Daoy (cell line): Measurements from ENCODE around the gene DYSF. TPM values are rescaled to one million over a fixed set of nuclear protein-coding genes. Genes with fewer than 3 reads are reported as not detected.
"Not testable (repeated sequence)": the region's sequence is repeated elsewhere in the genome, so short reads cannot be mapped to it uniquely, and the experiment has no call there.

Experiments
- DNase-seq: peaks from one replicate; pipeline ENCODE4 v3.0.0-alpha.2; 2015; ENCODE audit warnings: low read depth
- total RNA-seq: library from RNA; depleted of rRNA; stranded (reverse); fragments of >200 nt; shearing (Covaris generic); gene quantifications from 2 replicates; pipeline ENCODE4 v1.2.3, GENCODE V29; 2014; rRNA removed

Gene DYSF
- total RNA-seq, result 0.23 and 5.9 TPM in 2 replicates

DNA sequence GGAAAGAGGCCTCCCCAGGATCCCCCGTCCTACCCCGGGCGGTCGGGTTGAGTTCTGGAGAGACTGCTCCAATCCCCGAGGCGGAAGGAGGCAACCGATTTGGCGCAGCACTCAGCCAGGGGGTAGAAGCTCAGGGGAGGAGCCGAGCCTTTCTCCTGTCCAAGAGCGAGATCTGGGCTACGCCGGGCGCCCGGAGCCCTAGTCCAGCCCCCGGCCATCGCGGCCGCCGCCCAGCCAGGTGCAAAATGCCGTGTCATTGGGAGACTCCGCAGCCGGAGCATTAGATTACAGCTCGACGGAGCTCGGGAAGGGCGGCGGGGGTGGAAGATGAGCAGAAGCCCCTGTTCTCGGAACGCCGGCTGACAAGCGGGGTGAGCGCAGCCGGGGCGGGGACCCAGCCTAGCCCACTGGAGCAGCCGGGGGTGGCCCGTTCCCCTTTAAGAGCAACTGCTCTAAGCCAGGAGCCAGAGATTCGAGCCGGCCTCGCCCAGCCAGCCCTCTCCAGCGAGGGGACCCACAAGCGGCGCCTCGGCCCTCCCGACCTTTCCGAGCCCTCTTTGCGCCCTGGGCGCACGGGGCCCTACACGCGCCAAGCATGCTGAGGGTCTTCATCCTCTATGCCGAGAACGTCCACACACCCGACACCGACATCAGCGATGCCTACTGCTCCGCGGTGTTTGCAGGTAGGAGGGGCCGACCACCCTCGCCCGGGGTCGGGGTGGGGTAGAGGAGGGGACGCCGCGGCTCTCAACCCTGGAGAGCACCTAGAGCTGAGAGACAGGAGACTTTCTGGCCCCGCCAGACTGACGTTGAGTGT is at the start of gene DYSF:
DYSF (plus strand) TSS at position 158 of the 817 bp plus-strand sequence.
- no peak for DNase-seq

- no peak for DNase-seq
Measured at GRCh38 chr2:71409611-71410010, 43.8 kb upstream of the DYSF start.

- DNase-seq, result no peak
Measured at GRCh38 chr2:71410696-71411095, 42.7 kb upstream of the DYSF start.

DNA sequence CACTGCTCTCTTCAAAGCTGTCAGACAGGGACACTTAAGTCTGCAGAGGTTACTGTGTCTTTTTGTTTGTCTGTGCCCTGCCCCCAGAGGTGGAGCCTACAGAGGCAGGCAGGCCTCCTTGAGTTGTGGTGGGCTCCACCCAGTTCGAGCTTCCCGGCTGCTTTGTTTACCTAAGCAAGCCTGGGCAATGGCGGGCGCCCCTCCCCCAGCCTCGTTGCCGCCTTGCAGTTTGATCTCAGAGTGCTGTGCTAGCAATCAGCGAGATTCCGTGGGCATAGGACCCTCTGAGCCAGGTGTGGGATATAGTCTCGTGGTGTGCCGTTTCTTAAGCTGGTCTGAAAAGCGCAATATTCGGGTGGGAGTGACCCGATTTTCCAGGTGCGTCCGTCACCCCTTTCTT is 36.5 kb upstream of the DYSF start:
- DNase-seq, result not testable (repeated sequence)

GRCh38 chr2:71417300-71418202 is 35.8 kb upstream of the DYSF start:
- DNase-seq, result no peak

DNA sequence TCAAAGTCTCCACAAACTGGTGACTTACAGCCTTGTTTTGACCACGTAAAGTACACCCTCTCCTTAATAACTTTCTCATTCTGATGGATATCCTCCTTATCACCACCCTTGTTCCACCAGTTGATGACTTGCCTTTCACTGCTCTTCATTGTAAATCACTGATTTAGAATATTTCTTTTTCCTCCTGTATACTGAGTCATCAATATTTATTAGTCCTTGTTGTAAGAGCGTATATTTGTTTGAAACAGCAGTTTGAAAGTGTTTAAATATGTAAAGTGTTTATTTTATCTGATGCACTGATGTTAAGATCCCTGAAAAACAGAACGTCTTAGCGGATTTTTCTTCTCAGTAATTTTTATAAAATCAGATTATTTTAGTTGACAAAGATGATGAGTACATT is 34.2 kb upstream of the DYSF start:
- no peak for DNase-seq

DNA sequence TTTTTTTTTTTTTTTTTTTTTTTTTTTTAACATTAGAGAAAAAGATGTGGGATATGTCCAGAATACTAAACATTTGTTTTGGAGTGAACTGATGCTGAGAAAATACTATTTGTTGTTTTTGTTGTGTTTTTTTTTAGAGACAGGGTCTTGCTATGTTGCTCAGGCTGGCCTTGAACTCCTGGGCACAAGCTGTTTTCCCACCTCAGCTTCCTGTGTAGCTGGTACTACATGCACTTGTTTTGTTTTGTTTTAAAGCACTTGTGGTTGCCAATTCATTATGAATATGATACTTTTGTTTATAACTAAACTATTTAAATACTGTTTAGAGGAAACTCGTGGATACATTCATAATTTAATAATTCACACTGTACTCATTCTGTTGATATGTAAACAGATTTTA is 33.4 kb upstream of the DYSF start:
- no peak for DNase-seq

DNA sequence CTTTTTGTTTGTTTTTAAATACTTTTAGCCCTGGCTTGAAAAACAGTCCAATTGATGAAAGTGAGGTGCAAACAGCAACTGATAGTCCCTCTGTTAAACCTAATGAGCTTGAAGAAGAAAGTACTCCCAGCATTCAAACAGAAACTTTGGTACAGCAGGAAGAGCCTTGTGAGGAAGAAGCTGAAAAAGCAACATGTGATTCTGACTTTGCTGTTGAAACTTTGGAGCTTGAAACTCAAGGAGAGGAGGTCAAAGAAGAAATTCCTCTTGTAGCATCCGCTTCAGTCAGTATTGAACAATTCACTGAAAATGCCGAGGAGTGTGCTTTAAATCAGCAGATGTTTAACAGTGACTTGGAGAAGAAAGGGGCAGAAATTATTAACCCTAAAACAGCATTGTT is 30.6 kb upstream of the DYSF start:
- no peak for DNase-seq

- DNase-seq, result no peak
Measured at GRCh38 chr2:71423817-71424420, 29.4 kb upstream of the DYSF start.

DNA sequence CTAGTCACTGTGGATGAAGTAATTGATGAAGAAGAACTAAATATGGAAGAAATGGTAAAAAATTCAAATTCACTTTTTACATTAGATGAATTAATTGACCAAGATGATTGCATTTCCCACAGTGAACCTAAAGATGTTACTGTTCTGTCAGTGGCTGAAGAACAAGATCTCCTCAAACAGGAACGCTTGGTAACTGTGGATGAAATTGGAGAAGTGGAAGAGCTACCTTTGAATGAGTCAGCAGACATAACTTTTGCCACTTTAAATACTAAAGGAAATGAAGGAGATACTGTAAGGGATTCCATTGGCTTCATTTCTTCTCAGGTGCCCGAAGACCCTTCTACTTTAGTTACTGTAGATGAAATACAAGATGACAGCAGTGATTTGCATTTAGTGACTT is 26.6 kb upstream of the DYSF start:
- DNase-seq, result no peak

DNA sequence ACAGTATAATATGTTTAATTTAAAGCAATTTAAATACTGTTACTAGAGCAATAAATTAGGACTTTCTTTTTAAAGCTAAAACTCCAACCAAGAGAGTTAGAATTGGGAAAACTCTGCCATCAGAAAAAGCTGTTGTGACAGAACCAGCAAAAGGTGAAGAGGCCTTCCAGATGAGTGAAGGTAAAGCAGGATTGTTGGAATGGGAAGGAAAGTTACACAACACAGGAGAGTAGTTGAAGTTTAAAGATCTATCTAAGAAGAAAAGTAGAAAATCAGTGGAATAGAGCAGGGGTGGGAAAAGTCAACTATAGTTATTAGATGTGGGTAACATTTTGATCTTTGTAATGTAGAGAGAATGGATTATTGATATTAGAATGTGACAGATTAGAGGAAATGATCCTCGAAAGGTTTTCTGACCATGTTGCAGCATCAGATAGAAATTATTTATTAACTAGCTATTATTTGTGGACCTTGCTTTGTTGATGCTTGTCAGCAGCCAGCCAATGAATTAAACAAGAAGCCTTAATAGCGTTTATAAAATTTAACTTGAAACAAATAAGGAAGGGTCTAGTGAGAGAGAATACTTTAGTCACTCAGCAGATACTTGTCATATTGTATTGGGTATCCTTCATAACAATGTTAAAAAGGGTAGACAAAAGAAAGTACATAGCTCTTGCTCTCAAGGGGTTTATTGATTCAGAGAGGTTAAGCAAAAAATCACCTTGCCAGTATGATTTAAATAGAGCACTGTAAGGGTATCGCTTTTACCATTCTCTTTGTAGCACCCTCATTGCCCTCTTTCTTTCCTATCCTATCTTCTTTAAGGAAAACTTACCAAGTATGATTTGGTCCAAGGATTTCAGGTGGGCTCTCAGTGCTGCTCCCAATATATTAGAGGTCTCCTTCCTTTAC is 24.6 kb upstream of the DYSF start:
- no peak for DNase-seq

DNA sequence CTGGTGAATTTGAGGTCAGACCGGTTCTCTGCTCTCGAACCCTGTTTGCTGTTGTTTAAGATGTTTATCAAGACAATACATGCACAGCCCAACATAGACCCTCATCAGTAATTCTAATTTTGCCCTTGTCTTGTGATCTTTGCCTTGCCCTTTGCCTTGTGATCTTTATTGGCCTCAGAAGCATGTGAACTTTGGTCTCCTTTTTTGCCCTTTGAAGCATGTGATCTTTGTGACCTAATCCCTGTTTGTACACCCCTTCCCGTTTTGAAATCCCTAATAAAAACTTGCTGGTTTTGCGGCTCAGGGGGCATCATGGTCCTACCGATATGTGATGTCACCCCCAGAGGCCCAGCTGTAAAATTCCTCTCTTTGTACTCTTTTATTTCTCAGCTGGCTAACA is 8.2 kb upstream of the DYSF start:
- DNase-seq, result not testable (repeated sequence)

- no peak for DNase-seq
Measured at GRCh38 chr2:71446505-71446904, 6.9 kb upstream of the DYSF start.

DNA sequence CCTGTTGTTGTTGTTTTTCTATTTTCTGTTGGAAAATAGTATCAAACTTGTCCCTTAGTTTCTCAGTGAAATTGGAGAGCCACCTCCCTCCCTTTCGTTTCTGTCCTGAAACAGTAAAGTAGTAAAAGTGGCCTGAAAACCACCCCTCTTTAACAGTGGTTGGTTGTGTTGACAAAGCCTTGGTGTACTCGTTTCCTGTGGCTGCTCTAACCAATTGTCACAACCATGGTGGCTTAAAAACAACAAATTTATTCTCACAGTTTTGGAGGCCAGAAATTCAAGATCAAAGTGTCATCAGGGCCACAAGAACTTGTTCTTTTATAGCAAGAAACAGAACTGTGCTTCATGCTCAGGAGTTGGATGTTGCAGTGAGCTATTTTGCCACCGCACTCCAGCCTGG is 4.0 kb upstream of the DYSF start:
- DNase-seq, result no peak

- DNase-seq, result no peak
Measured at GRCh38 chr2:71451705-71452104, 1.7 kb upstream of the DYSF start.

- peak; percentile 81 for DNase-seq
Measured at GRCh38 chr2:71452565-71452964, 796 bp upstream of the DYSF start.

- DNase-seq, result no peak
Measured at GRCh38 chr2:71454221-71455010, 1.1 kb downstream of the DYSF start.

GRCh38 chr2:71455011-71455740 is 1.8 kb downstream of the DYSF start:
- no peak for DNase-seq

DNA sequence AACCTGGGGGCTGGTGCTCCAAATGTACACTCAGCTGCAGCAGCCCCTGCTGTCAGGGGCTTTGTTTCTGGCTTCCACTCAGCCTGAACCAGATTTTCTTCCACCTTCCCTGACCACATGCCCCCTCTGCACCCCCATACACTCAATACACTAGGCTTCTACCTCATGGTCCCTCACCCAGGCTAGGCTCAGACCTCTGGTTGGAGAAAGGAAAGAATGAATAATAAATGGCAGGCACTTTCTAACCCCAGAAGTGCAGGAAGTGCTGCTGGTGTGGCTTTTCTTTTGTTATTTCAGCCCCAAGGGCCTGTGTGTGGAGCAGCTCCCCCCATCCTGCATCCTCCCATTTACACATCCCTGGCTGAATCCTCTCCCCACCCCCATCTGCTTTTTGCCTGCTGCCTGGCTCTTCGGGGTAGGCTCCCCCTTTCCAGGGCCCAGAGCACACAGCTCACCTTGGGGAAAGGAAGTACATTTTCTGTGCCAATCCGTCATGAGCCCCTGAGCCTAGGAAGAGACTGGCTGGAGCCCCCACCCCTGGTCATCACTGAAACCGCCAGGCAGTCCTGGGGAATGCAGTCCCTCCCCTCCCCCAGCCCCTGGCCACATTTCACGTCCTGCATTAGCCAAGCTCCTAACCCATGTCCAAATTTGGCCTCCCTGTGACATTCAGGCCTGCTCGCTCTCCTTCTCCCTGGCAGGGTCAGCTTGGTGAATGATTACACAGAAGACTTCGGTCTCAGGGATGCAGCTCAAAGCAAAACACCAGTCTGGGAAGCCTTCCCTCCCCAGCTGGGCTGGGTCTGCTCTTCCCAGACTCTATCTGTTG is 2.6 kb downstream of the DYSF start:
- peak; percentile 80 for DNase-seq
